ENCODE results near the gene ITPK1. TPM values are rescaled to one million over a fixed set of nuclear protein-coding genes. Genes with fewer than 3 reads are reported as not detected.

Gene ITPK1
- total and polyA plus RNA-seq, 2 experiments from 2014 or later: 35.9 to 101 TPM

DNA sequence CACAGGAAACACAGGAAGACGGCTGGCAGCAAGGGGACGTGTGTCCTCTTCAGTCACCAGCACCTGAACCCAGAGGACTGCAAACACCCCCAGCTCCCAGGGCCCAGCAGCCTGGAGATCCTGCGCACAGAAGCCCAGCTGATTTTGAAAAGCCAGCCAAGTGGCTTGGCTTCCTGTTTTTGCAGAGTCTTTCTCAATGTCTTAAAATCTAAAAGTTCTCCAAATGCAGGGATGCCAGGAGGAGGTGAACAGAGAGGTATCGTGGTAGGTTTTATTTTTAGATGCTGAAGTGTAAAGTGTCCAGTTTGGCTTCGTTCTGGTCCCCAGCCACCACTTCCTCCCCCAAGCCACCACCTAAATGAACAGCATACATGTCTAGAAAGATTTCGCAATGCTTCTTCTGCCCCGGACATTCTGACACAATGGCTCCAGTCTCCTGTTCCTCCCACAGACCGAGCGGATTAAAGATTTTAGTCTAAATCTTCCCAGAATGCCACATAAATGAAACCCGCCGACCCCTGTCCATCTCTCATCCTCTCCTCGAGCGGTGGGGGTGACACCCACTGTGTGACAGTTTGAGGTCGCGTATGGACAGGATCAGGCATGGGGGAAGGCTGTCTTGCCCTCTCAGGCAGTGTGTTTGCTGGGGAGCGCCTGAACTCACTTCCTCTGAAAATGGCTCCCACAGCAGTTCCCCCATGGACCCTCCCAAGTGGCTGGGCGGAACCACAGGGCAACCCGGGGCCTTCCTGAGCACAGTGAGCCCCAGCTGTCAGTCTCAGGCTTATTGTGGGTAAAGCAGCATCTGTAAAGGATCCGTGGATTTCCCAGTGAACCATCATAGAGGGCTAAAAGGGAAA, 41.6 kb downstream of the ITPK1 start:
- Histone ChIP-seq H3F3A (replicated peaks; ENCODE audit: low read depth) (no peaks in the 10 kb centered on the region), H3K4me3 (no peak overlapping the region), H3K4me1 (ENCODE audit: insufficient read depth) (no peaks in the 10 kb centered on the region), H3K27ac (ENCODE audit: low read depth) (no peak overlapping the region), H3K79me2 (replicated peaks; ENCODE audit: insufficient read depth) (peaks cover 47% of the 10 kb centered on the region), H3K9me2 (ENCODE audit: insufficient read depth) (peaks cover 3% of the 10 kb centered on the region; the same call in 1 of the 2 replicates), H4K20me1 (replicated peaks; ENCODE audit: insufficient read depth) (peaks cover 17% of the 10 kb centered on the region), H3K27me3 (ENCODE audit: insufficient read depth) (no peaks in the 10 kb centered on the region), H2AFZ (no peak overlapping the region), H3K4me2 (no peak overlapping the region), H3K36me3 (ENCODE audit: insufficient read depth) (no peaks in the 10 kb centered on the region)
- TF ChIP-seq CREB1 (CRISPR knock-in tag; IDR thresholded peaks at IDR 0.05; ENCODE audit: low read depth): no peak
- Mint-ChIP-seq H3K4me1 (peaks cover 31% of the 10 kb centered on the region), H3K36me3 (ENCODE audit: low read depth) (peaks cover 9% of the 10 kb centered on the region; the same call in 2 of the 3 replicates), H3K9me3 (no peaks in the 10 kb centered on the region), H3K4me3 (no peak overlapping the region), H3K27me3 (ENCODE audit: insufficient read depth, low read depth, poor library complexity) (peaks cover 18% of the 10 kb centered on the region), H3K27ac (no peak overlapping the region)
- DNase-seq (ENCODE audit: low spot score) (no peak), ATAC-seq (no peak)

DNA sequence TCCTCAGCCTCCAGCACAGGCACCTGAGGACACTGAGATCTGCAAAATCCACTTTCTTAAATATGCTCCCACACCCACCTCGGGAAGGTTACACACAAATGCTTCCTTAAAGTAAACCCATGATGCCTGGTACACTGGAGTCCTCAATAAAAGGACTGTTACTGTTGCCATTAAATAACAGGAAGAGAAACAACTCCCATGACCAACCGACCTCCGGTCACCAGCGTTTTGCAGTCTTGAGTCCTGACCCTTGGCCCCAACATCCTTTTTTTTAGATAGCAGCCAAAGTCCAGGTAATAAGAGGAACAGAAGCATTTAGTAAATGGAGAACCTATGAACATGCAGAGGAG, 42.4 kb downstream of the ITPK1 start:
- peaks cover 13% of the 10 kb centered on the region; the same call in 1 of the 2 replicates for H4K20me1 ChIP-seq (replicated peaks; ENCODE audit: insufficient read depth)
- peaks cover 3% of the 10 kb centered on the region; the same call in 1 of the 2 replicates for H3K9me2 ChIP-seq (ENCODE audit: insufficient read depth)
- H3K27me3 ChIP-seq (ENCODE audit: insufficient read depth): no peaks in the 10 kb centered on the region
- H3K4me3 ChIP-seq: no peak overlapping the region
- H3K4me1 ChIP-seq (ENCODE audit: insufficient read depth): no peaks in the 10 kb centered on the region
- peaks cover 9% of the 10 kb centered on the region; the same call in 2 of the 3 replicates for H3K36me3 Mint-ChIP-seq (ENCODE audit: low read depth)
- 0 out of 2 replicates have a peak overlapping the region, but pooled peaks have one; percentile 3 for H3K27ac Mint-ChIP-seq
- no peak overlapping the region for H2AFZ ChIP-seq
- peaks cover 39% of the 10 kb centered on the region for H3K79me2 ChIP-seq (replicated peaks; ENCODE audit: insufficient read depth)
- H3K4me2 ChIP-seq: no peak overlapping the region
- TF ChIP-seq NANOG (IDR thresholded peaks at IDR 0.05; ENCODE audit: borderline replicate concordance) (no peak), ZNF331 (CRISPR knock-in tag; IDR thresholded peaks at IDR 0.05; ENCODE audit: low read depth) (no peak)
- TF ChIP-seq, protein P1, sequence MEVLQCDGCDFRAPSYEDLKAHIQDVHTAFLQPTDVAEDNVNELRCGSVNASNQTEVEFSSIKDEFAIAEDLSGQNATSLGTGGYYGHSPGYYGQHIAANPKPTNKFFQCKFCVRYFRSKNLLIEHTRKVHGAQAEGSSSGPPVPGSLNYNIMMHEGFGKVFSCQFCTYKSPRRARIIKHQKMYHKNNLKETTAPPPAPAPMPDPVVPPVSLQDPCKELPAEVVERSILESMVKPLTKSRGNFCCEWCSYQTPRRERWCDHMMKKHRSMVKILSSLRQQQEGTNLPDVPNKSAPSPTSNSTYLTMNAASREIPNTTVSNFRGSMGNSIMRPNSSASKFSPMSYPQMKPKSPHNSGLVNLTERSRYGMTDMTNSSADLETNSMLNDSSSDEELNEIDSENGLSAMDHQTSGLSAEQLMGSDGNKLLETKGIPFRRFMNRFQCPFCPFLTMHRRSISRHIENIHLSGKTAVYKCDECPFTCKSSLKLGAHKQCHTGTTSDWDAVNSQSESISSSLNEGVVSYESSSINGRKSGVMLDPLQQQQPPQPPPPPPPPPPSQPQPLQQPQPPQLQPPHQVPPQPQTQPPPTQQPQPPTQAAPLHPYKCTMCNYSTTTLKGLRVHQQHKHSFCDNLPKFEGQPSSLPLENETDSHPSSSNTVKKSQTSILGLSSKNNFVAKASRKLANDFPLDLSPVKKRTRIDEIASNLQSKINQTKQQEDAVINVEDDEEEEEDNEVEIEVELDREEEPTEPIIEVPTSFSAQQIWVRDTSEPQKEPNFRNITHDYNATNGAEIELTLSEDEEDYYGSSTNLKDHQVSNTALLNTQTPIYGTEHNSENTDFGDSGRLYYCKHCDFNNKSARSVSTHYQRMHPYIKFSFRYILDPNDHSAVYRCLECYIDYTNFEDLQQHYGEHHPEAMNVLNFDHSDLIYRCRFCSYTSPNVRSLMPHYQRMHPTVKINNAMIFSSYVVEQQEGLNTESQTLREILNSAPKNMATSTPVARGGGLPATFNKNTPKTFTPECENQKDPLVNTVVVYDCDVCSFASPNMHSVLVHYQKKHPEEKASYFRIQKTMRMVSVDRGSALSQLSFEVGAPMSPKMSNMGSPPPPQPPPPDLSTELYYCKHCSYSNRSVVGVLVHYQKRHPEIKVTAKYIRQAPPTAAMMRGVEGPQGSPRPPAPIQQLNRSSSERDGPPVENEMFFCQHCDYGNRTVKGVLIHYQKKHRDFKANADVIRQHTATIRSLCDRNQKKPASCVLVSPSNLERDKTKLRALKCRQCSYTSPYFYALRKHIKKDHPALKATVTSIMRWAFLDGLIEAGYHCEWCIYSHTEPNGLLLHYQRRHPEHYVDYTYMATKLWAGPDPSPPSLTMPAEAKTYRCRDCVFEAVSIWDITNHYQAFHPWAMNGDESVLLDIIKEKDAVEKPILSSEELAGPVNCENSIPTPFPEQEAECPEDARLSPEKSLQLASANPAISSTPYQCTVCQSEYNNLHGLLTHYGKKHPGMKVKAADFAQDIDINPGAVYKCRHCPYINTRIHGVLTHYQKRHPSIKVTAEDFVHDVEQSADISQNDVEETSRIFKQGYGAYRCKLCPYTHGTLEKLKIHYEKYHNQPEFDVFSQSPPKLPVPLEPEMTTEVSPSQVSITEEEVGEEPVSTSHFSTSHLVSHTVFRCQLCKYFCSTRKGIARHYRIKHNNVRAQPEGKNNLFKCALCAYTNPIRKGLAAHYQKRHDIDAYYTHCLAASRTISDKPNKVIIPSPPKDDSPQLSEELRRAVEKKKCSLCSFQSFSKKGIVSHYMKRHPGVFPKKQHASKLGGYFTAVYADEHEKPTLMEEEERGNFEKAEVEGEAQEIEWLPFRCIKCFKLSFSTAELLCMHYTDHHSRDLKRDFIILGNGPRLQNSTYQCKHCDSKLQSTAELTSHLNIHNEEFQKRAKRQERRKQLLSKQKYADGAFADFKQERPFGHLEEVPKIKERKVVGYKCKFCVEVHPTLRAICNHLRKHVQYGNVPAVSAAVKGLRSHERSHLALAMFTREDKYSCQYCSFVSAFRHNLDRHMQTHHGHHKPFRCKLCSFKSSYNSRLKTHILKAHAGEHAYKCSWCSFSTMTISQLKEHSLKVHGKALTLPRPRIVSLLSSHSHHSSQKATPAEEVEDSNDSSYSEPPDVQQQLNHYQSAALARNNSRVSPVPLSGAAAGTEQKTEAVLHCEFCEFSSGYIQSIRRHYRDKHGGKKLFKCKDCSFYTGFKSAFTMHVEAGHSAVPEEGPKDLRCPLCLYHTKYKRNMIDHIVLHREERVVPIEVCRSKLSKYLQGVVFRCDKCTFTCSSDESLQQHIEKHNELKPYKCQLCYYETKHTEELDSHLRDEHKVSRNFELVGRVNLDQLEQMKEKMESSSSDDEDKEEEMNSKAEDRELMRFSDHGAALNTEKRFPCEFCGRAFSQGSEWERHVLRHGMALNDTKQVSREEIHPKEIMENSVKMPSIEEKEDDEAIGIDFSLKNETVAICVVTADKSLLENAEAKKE (CRISPR knock-in tag; IDR thresholded peaks at IDR 0.05): no peak
- DNase-seq (ENCODE audit: low spot score): no peak
- peaks cover 20% of the 10 kb centered on the region for H3K27me3 Mint-ChIP-seq (ENCODE audit: insufficient read depth, low read depth, poor library complexity)
- H3K4me1 Mint-ChIP-seq: peaks cover 28% of the 10 kb centered on the region
- no peak overlapping the region for H3K27ac ChIP-seq (ENCODE audit: low read depth)
- H3F3A ChIP-seq (replicated peaks; ENCODE audit: low read depth): no peaks in the 10 kb centered on the region
- H3K4me3 Mint-ChIP-seq: no peak overlapping the region
- no peaks in the 10 kb centered on the region for H3K36me3 ChIP-seq (ENCODE audit: insufficient read depth)
- no peak for ATAC-seq
- H3K9me3 Mint-ChIP-seq: no peaks in the 10 kb centered on the region

All from GM23338 (cell line).